ENCODE data around the gene SH3TC1. TPM values are rescaled to one million over a fixed set of nuclear protein-coding genes. Genes with fewer than 3 reads are reported as not detected.

The SH3TC1 gene
- polyA plus RNA-seq, 1 donor (not counting 4 experiments of a cell fraction or from before 2014, with no cell fraction given) = 12.3 TPM

DNA sequence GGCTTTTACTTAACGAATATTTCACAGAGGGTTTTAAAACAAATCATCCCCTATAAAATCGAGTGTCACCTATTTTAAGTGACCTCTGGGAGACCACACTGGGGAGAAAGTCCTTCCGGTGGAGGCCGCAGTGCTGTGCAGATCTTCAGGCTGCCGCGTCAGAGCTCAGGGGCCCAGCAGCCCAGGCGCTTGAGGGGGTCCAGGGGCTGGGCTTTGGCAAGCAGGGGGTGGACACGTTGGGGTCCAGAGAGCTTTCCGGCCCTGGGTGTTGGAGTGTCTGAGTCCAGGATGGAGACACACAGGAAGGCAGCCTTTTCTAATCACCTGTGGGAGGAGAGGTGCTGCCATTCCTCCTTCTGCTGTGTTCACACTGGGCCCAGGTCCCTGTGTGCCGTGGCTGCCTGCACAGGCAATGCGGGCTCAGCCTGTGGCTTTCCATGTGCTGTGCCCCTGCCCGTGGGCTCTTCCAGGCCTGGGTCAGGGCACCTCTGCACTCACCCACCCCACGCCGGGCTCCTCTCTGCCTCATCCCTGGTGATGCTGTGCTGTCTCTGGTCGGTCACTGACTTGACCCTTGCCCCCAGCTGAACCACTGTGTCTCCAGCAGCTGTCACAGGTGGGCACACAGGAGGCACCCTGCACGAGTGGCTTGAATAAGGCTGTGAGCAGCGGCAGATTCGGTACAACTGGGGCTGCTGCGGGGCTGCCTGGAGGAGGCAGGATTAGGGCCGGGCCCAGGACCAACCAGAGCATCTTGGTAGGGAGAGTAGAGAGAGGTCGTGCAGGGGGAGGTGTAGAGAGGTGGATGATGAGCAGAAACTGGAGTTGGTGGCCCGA lies 80.4 kb downstream of the SH3TC1 start:
- H3K79me2 ChIP-seq (ENCODE audit: control insufficient read depth, insufficient read depth, low read length) = no peaks in the 10 kb centered on the region
- no peak for FAIRE-seq
- no peak overlapping the region for H3K4me2 ChIP-seq (ENCODE audit: control insufficient read depth, extremely low read depth, insufficient read depth, low read depth, low read length)

DNA sequence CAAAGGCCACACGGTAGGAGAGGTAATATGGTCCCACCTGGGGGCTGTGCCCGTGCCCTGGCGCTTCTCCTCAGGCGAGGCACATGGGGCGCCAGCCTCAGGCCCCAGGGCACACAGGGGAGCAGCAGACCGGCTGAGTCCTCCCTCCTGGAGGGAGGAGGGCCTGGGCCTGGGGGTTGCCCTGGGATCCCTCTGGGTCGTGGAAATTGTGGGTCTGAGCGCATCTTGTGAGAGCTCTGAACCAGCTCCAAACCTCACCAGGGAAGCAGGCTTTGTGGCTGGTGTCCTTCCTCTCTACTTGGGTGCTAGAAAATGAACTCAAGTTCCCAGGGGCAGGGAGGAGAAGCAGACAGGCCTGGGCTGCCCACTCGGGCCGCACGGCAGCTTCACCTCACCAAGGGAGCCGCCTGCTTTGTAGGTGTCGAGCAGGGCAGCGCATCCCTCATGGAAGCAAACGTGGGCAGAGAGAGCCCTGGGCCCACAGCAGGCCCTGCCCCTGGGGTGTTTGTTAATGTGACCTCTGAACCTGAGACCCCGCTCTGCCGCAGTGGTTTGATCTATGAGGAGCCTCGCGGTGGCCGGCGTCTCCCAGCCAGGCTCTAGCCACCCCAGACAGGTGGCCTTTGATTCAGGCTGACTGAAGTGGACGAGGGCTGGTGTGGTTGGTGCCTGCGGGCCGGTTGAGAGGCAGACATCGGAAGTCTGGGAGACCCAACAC lies 81.2 kb downstream of the SH3TC1 start:
- no peak overlapping the region for H2AFZ ChIP-seq (ENCODE audit: control insufficient read depth, low read length)
- no peaks in the 10 kb centered on the region for H3K9me1 ChIP-seq (ENCODE audit: control insufficient read depth, extremely low read depth, insufficient read depth, low read length)
- DNase-seq (ENCODE audit: low read depth, low spot score) = no peak
- H3K9me3 ChIP-seq (ENCODE audit: control insufficient read depth, low read depth, low read length) = no peaks in the 10 kb centered on the region
- H3K4me3 ChIP-seq (ENCODE audit: control insufficient read depth in 2 of 3, extremely low read depth in 1 of 3, insufficient read depth in 2 of 3, low read depth in 1 of 3, low read length in 3 of 3) = no peak overlapping the region
- H3K27ac ChIP-seq (ENCODE audit: control insufficient read depth, insufficient read depth, low read length) = no peak overlapping the region
- no peak for FAIRE-seq
- H3K4me1 ChIP-seq (ENCODE audit: control insufficient read depth, extremely low read depth, insufficient read depth, low read length) = peaks cover 13% of the 10 kb centered on the region
- H3K36me3 ChIP-seq (ENCODE audit: control insufficient read depth in 2 of 2, extremely low read depth in 1 of 2, insufficient read depth in 2 of 2, low read length in 2 of 2) = no peaks in the 10 kb centered on the region
- no peaks in the 10 kb centered on the region for H4K20me1 ChIP-seq (ENCODE audit: control insufficient read depth, extremely low read depth, insufficient read depth, low read length)
- H3K27me3 ChIP-seq (ENCODE audit: control insufficient read depth, extremely low read depth, insufficient read depth, low read length) = peaks cover 18% of the 10 kb centered on the region
- H3K79me2 ChIP-seq (ENCODE audit: control insufficient read depth, insufficient read depth, low read length) = no peaks in the 10 kb centered on the region
- TF ChIP-seq, protein P1, sequence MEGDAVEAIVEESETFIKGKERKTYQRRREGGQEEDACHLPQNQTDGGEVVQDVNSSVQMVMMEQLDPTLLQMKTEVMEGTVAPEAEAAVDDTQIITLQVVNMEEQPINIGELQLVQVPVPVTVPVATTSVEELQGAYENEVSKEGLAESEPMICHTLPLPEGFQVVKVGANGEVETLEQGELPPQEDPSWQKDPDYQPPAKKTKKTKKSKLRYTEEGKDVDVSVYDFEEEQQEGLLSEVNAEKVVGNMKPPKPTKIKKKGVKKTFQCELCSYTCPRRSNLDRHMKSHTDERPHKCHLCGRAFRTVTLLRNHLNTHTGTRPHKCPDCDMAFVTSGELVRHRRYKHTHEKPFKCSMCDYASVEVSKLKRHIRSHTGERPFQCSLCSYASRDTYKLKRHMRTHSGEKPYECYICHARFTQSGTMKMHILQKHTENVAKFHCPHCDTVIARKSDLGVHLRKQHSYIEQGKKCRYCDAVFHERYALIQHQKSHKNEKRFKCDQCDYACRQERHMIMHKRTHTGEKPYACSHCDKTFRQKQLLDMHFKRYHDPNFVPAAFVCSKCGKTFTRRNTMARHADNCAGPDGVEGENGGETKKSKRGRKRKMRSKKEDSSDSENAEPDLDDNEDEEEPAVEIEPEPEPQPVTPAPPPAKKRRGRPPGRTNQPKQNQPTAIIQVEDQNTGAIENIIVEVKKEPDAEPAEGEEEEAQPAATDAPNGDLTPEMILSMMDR (optimal IDR thresholded peaks at IDR 0.05 in 1 of 3, IDR thresholded peaks at IDR 0.05 in 1 of 3, conservative IDR thresholded peaks at IDR 0.05 in 1 of 3; ENCODE audit: extremely low read depth in 1 of 3, insufficient read depth in 2 of 3, low read length in 3 of 3) = no peak
- TF ChIP-seq EZH2 (IDR thresholded peaks at IDR 0.05; ENCODE audit: low read length) = no peak
- no peak overlapping the region for H3K9ac ChIP-seq (ENCODE audit: control insufficient read depth, extremely low read depth, insufficient read depth, low read length)
- dilution Hi-C loops (cut with MboI; ENCODE audit: extremely low pct_ligation_motif_present, low sequenced_read_pairs) = no loop called here
- no peak overlapping the region for H3K4me2 ChIP-seq (ENCODE audit: control insufficient read depth, extremely low read depth, insufficient read depth, low read depth, low read length)

More for the DNA sequence above, 80.4 kb downstream of the SH3TC1 start:
- H3K4me3 ChIP-seq (ENCODE audit: control insufficient read depth in 2 of 3, extremely low read depth in 1 of 3, insufficient read depth in 2 of 3, low read depth in 1 of 3, low read length in 3 of 3) = no peak overlapping the region
- no peak overlapping the region for H3K9ac ChIP-seq (ENCODE audit: control insufficient read depth, extremely low read depth, insufficient read depth, low read length)
- TF ChIP-seq, protein P1 (optimal IDR thresholded peaks at IDR 0.05 in 1 of 3, IDR thresholded peaks at IDR 0.05 in 1 of 3, conservative IDR thresholded peaks at IDR 0.05 in 1 of 3; ENCODE audit: extremely low read depth in 1 of 3, insufficient read depth in 2 of 3, low read length in 3 of 3) = no peak
- no peak for TF ChIP-seq EZH2 (IDR thresholded peaks at IDR 0.05; ENCODE audit: low read length)
- no peak for DNase-seq (ENCODE audit: low read depth, low spot score)
- no peaks in the 10 kb centered on the region for H3K36me3 ChIP-seq (ENCODE audit: control insufficient read depth in 2 of 2, extremely low read depth in 1 of 2, insufficient read depth in 2 of 2, low read length in 2 of 2)
- H3K4me1 ChIP-seq (ENCODE audit: control insufficient read depth, extremely low read depth, insufficient read depth, low read length) = peaks cover 13% of the 10 kb centered on the region
- H3K27me3 ChIP-seq (ENCODE audit: control insufficient read depth, extremely low read depth, insufficient read depth, low read length) = peaks cover 17% of the 10 kb centered on the region
- dilution Hi-C loops (cut with MboI; ENCODE audit: extremely low pct_ligation_motif_present, low sequenced_read_pairs) = no loop called here
- no peak overlapping the region for H3K27ac ChIP-seq (ENCODE audit: control insufficient read depth, insufficient read depth, low read length)
- H3K9me3 ChIP-seq (ENCODE audit: control insufficient read depth, low read depth, low read length) = no peaks in the 10 kb centered on the region
- H3K9me1 ChIP-seq (ENCODE audit: control insufficient read depth, extremely low read depth, insufficient read depth, low read length) = no peaks in the 10 kb centered on the region
- H4K20me1 ChIP-seq (ENCODE audit: control insufficient read depth, extremely low read depth, insufficient read depth, low read length) = no peaks in the 10 kb centered on the region
- H2AFZ ChIP-seq (ENCODE audit: control insufficient read depth, low read length) = no peak overlapping the region

All from keratinocyte (primary cell).